Amniotic epithelial cell (primary cell): ENCODE measurements around the gene MEGF6.

ENCODE experiments used
- DNase-seq: peaks from one replicate; pipeline ENCODE4 v3.0.0-alpha.2; 2010; ENCODE audit warnings: low read depth

MEGF6 gene

DNA sequence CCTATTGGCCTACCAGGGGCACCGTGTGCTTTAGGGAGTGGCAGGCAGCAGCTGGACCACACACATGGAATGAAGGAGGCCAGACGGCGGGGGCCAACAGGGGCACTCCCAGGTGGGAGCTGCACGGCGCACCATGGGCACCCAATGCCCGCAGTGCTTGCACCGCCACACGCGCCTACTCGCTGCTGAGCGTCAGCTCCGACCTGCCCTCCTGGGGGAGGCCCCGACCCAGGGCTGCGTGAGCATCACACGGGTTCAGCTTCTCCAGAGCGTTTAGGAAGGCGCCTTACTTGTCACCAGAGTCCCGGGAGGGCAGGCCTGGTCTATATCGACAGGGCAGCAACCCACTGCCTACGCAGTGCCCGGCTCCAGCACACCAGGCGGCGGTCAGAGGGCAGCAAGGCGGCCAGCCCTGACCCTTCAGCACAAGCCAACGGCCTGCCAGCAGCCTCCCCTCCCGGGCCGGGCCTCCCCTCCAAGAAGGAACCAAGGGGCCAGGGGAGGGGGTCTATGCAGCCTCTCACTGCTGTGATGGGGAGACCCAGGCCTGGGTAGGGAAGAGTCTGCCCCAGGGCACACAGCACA lies 91.9 kb downstream of the MEGF6 start:
- no peak for DNase-seq

DNA sequence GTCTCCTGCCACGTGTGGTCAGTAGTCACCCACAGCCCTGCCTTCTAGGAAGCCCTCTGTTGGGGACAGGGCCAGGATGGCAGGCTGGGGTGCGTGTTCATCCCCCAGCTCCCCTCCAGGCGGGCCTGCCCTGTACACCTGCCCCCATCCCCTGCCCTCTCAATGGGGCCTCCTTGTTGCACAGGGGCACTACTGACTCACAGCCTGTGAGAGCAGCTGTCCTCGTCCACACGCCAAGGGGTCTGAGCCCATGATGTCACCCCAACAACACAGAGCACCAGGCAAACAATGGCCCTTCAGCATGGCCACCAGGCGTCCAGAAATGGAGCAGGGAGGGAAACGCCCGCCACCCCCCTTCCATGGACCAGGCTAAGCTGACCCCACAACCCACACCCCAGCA lies 92.6 kb downstream of the MEGF6 start:
- no peak for DNase-seq

DNA sequence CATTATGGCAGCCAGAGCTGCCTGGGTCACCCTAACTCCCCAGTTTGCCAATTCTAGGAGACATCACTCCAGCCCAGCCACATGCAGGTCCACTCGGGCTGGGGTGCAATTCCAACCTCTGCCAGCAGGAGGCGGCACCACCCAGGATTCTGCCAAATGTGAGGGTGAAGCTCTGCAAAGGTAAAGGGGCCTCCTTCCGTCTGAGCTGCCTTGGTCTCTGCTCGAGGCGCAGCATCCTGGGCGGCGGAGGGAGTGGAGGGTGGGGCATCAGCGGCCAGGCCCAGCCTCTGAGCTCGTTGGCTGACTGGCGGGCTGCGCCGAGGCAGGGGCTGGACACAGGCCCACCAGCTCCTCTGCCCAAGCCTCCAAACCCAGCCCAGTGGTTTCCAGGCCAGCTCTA lies 93.1 kb downstream of the MEGF6 start:
- no peak for DNase-seq

DNA sequence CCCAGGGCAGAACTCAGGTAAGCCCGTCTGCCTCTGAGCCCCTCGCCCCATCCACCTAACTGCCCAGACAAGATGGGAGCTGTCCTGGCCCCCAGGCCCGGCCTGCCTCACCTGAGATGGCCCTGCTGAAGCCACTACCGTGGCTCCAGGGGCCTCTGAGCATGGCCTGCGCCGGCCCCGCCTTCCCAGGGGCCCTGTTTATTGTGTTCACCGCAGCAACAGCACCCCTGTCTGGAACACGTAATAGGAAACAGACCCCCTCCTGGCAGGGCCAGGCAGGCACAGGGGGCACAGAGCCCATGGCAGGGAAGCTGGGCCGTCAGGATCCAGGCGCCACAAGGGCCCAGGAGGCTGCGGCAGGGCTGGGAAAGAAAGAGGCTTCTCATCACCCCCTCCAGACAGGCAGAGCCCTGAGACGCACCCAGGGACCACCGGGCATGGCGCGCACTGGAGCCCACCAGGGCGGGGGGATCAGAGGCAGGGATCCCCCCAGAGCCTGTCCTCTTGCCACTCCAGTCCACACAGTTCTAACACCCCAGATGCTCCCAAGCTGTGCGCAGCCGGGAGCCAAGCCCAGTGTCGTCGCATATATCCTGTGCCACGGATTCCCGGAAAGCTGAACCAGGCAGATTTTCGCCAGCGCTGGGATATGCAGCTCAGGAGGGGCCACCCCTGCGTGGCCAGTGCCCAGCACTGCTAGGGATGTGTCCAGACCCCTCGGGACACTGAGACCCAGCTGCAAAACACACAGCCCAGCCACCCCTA lies 94.2 kb downstream of the MEGF6 start:
- no peak for DNase-seq

DNA sequence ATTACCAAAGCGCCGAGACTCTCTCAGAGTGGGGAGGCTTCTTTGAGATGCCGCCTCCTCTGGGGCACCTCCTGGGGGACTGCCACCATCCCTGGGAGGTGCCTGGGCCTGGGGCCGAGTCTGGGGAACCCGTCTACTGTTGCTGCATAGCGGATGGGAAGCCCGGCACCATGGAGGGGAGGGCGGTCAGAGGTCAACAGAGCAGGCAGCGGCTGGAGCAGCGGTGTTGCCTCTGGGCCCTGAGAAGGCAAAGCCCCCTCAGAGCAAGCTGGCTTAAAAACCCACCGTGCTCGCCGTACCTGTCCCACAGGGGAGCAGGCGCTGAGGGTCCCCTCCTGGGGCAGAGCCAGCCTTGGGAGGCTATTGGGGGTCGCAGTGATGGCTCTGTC lies 94.8 kb downstream of the MEGF6 start:
- no peak for DNase-seq

DNA sequence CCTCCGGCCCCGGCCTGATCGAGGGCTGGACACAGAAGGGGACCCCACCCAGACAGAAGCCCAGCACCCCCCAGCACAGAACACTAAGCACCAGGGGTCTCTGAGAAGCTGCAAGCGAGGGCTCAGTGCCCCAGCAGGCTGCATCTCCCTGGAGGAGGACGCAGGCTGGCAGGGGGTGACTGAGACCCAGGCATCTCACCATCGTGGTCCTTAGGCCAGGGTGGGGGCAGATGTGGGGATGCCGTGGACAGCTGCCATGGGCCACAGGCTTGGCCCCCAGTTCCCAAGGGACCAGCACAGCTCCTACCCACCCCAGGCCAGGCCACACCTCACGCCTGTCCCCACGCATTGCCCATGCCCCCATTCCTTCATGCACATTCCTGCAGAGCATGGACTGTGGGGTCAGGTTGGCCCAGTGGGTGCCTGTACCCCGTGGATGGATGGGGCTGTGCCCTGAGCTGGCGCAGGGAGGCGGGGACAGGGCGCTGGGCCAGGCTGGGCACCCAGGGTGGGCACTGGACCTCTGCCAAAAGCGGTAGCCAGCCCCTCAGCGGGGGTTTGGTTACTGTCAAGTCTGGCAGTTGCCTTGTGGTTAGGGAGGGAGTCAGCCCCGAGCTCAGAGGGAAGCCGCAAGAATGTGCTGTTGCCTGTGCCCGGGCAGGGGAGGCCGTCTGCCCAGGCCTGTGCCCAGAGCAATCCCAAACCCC lies 95.4 kb downstream of the MEGF6 start:
- peak; percentile 13 for DNase-seq

DNA sequence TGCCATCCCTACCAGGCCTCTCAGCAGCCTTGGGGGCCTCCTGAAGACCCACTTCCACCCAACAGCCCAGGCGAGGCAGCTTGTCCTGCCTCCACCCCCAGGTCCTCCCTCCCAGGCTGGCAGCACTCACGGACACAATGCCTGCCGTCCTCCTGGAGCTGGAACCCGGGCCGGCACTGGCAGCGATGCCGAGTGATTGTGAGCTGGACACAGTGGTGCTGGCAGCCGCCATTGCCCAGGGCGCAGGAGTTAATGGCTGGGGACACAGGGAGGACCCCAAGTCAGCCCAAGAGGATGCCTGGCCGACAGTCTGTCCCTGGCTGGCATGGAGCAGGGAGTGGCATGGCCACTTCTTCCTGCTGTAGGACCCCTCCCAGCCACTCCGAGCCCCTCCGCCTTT lies 96.0 kb downstream of the MEGF6 start:
- DNase-seq, result no peak

DNA sequence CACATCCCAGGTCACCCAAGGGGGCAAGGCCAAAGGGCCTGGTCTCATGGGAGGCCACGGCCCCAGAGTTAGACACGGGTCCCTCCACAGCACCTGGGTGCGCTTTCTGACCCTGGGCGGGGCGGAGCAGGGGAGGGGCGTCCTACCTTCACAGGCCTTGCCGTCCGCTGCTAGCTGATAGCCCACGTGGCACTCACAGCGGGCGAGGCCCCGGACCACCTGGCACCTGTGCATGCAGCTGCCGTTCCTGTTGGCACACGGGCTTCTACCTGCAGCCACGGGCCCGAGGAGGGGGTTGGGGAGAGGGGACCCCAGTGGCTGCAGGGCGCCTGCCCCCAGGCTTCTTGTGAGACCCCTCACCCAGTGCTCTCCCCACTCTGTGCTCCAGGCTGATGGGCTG lies 96.9 kb downstream of the MEGF6 start:
- no peak for DNase-seq

DNA sequence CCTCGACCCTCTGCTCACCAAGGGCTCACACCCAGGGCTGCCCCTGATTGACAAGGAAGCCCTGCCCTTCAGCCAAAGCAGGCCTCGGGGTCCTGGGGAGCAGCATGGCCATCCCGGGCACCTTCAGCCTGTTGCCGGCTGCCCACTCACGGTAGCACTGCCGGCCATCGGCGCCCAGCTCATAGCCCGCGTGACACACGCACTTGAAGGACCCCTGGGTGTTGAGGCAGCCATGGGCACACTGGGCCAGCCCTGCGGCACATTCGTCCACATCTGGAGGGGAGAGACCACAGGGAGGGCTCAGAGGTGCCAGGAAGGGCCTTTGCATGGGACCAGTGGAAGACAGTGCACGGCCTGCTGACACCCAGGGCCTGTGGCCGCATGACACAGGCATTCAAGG lies 99.5 kb downstream of the MEGF6 start:
- DNase-seq, result no peak

DNA sequence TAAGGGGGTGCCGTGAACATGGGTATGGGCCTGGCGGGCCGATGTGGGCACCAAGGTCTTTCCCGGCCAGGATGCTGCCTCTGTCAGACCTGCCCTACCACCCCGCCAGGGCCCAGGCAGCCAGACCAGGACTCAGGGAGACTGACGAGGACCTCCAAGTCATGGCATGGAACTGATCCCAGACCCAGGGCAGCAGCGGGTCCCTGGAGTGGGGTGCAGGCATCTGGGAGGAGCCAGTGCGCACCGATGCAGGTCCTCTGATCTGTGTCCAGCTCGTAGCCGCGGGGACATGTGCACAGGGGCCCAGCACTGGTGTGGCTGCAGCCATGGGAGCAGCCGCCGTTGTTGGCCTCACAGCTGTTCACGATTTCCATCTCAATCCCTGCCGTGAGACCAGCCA lies 100.0 kb downstream of the MEGF6 start:
- no peak for DNase-seq

DNA sequence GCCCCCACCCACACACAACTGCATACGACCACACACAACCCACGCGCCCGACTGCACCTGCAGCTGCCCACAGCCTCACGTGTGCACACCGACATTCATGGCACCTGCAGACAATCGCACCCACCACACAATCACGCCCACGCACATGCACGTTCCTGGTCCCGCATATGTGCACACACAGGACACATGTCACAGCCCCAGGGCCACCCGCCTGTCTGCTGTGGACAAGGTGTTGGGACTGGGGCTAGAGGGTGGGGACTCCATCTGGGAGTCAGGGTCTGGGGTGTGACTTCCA lies 100.4 kb downstream of the MEGF6 start:
- no peak for DNase-seq

DNA sequence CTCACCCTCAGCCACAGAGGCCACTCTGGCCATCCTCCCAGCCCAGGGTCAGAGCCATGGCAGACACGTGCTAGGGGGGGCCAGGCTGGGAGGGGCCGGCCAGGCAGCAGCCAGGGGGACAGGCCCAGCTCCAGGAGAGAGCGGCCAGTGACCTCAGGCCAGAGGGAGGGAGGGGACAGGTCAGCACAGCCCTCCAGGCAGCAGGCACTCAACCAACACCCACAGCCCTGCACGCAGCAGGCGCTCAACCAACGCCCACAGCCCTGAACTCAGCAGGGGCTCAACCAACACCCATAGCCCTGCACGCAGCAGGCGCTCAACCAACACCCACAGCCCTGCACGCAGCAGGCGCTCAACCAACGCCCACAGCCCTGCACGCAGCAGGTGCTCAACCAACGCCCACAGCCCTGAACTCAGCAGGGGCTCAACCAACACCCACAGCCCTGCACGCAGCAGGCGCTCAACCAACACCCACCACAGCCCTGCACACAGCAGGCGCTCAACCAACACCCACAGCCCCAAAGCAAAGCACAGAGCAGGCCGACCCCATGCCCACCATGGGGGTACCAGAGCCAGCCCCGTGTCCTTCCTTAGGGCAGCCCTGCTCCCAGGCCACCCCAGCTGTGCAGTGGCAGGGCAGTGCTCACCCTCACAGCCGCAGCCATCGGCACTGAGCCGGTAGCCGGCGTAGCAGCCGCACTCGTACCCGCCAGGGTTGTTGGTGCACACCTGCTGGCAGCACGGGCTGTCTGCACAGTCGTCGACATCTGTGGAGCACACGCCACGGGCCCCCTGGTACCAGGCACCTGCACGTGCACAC lies 101.0 kb downstream of the MEGF6 start:
- DNase-seq, result no peak

DNA sequence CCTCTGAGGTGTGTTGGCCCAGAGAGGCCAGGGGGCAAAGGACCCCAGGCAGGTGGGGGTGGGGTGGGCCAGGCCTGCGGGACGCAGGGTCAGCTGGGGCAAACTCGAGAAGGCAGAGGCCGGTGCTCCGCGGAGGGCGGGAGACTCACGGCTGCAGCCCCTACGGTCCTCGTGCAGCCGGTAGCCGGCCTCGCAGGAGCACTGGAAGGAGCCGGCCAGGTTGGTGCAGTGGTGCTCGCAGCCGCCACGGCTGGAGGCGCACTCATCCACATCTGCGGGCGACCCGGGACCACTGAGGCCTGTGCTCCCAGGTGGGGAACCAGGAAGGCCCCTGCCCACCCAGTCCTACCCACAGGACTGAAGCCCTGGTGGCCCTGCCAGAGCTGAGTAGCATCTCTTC lies 101.6 kb downstream of the MEGF6 start:
- DNase-seq, result no peak

DNA sequence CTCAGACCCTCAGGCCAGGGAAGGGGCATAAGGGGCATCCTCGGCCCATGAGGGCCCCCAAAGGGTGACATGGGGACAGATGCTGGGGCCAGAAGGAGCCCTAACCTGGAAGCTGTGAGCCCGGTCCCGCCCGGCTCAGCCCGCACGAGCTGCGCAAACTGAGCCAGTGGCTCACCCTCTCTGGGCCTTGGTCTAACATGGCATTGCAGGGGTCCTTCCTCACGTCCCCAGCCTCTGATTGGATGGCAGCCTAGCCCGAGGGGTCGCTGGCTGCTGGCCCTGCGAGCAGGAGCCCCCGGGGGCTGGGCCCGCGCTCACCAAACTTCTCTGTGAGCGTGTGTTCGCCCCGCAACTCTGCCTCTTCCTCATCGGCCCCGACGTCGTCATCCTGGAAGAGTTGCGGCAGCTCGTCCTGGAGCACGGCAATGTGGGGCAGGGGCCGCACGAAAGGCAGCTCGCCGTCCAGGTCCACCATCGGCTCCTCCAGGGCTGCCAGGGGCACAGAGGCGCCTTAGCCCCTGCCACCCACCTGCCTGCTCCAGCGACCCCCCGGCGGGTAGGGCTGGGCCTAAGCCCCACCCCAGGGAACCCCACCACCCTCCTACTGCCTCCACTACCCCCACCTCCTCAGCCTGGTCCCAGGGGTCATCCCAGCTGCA lies 102.4 kb downstream of the MEGF6 start:
- no peak for DNase-seq

DNA sequence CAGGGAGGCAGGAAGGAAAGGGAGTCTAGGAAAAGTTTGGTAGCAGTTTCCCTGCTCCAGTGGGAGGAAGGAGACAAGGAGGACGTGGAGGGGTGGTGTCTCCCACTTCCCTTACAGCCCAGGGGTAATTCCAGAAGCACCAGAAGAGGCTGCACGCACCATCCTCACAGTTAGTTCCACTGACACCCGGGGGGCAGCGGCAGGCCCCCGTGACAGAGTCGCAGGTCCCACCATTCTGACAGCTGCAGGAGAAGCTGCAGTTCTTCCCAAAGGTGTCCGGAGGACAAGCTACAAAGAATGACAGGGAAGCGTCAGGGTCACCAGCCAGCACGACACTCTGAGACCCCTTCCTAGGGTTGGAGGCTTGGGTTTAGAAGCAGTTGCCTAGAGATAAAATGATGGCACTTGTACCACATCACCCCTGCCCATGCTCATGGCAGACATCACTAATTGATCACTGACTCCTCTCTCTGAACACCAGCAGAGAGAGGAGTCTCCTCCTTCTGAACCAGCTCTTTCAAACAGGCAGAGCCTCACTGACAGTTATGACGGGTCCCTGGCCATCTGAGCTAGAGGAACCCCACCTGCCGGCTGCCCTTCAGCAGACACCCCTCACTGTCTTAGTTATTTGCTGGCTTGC lies 103.6 kb downstream of the MEGF6 start:
- no peak for DNase-seq

DNA sequence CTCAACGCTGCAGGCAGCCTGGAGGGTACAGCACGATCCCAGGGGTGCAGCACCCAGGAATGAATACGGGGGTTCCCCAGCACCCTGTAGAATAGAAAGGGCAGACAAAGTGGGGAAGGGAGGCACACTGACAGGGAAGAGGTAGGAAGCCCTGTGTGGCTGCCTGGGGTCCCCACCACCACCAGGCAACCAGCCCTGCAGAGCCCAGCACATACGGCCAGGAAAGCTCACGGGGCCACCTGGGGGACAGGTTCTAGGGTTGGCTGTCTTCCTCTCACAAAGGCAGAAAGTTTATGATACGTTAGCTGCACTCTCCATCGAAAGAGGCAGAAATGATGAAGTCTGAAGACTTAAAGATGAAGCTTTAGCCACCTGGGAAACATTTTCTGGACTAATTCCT lies 104.4 kb downstream of the MEGF6 start:
- no peak for DNase-seq

DNA sequence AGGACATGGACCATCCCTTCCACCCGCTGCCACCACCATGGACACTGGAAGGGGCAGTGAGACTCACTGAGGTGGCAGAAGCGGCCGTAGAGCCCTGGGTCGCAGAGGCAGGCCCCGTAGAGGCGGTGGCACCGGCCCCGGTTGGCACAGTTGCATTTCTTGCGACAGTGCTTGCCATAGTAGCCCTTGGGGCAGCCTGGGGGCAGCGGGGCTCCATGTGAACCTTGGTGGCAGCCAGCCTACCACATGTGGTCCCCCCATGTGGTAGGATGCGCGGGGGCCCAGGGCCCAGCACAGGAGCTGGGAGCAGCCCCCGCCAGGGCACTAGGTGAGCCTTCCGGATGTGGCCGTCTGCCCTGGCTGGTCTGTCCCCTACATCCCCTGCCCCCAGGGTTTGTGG lies 105.3 kb downstream of the MEGF6 start:
- no peak for DNase-seq

DNA sequence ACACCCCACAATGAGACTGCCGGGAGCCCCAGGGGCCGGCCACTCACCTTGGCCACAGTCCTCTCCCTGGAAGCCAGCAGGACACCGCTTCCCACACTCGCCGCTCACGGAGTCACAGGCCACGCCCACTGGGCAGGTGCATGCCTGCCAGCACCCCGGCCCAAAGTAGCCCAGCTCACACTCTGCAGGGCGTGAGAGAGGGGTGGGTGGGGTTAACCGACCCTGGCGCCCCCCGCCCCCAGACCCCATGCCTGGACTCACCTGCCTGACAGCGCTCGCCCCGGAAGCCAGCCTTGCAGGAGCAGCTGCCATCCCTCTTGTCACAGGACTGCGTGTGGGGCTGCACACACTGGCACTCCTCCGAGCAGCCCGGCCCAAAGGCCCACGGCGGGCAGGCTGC lies 106.1 kb downstream of the MEGF6 start:
- no peak for DNase-seq

DNA sequence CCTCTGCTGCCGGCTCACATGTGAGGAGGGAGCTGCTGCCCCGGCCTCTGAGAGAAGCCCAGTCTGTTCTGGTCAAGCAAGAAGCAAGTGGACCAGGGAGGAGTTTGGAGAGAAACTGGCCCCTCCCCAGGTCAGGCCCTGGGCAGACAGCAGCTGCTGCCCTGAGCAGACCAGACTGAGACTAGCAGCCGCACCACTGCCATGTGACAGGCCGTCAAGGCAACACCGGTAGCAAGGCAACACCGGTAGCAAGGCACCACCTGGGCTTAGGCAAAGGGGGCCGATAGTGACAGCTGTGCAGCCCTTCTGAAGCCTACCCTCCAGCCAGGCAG lies 106.5 kb downstream of the MEGF6 start:
- DNase-seq, result no peak

DNA sequence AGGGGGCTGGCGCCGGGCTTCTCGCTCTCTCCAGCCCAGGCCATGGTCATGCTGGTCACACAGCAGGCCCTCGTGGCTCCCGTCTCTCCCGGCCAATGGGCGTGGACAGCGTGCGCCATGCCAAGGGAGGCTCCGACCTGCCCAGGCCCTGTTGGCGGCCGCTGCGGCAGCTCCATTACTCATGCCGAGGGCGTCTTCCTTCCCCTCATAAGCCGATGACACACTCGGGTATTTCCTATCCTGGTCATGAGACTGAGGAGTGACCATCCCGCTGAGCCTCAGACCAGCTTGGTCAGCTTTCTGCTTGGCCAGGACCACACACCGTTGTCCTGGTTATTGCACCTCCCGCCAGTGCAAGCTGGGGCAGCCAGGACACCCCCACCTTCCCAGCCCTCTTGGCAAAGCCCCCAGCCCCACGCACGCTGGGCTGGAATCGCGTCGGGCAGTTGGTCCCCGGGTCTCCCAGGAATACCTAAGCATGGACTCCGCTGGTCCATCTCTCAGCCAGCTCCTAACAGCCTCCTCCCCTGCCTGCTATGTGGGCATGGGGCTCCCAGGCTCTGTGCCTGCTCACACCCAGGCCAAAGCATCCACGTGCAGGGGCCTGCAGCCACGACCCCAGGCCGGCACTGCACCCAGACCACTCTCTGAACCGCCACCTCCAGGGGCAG lies 107.0 kb downstream of the MEGF6 start:
- DNase-seq, result peak; percentile 20

DNA sequence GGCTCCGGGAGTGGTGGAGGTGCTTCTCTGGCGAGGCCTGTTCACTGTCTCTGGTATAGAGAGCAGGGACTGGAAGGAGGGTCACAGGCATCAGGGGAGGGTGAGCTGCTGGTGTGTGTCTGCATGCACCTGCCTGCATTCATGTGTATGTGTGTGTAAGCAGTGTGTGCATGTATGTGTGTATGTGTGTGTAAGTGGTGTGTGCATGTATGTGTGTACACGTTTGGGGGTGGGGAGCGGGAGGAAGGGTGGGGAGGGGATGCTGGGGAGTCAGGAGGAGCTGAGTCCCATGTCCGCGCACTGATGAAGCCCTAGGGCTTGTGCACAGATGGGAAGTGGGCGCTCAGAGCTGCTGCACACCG lies 107.8 kb downstream of the MEGF6 start:
- no peak for DNase-seq
